ENCODE results near the gene FAM53B.

Gene FAM53B

GRCh38 chr10:124573726-124574455 lies 170.3 kb downstream of the FAM53B start:
- H3K27me3 ChIP-seq (replicated peaks; ENCODE audit: insufficient read depth, low read length) = no peaks in the 10 kb centered on the region
- no peaks in the 10 kb centered on the region for H3K9me3 ChIP-seq (replicated peaks; ENCODE audit: insufficient read depth, low read length)
- H3K9ac ChIP-seq (ENCODE audit: low read length) = no peak overlapping the region
- no peaks in the 10 kb centered on the region for H3F3A ChIP-seq (ENCODE audit: insufficient read depth, low read length)
- no peaks in the 10 kb centered on the region for H3K79me2 ChIP-seq (ENCODE audit: low read length)
- H2AFZ ChIP-seq (ENCODE audit: low read length) = no peak overlapping the region
- H3K4me2 ChIP-seq (ENCODE audit: low read depth, low read length) = no peak overlapping the region
- H3K36me3 ChIP-seq (replicated peaks; ENCODE audit: insufficient read depth, low read length) = no peaks in the 10 kb centered on the region
- no peaks in the 10 kb centered on the region for H3K4me1 ChIP-seq (ENCODE audit: low read length)
- no peak for DNase-seq
- H3K9me2 ChIP-seq (replicated peaks; ENCODE audit: insufficient read depth, low read length) = no peaks in the 10 kb centered on the region
- no peaks in the 10 kb centered on the region for H4K20me1 ChIP-seq (ENCODE audit: insufficient read depth, low read length)
- H3K4me3 ChIP-seq (ENCODE audit: low read length) = no peak overlapping the region
- H3K27ac ChIP-seq (ENCODE audit: low read length) = no peak overlapping the region
- TF ChIP-seq EZH2 (optimal IDR thresholded peaks at IDR 0.05; ENCODE audit: low read depth, low read length) (no peak), CTCF (IDR thresholded peaks at IDR 0.05; ENCODE audit: low read length) (no peak), EZH2phosphoT487 (IDR thresholded peaks at IDR 0.05; ENCODE audit: low read length) (no peak)

GRCh38 chr10:124572751-124573150 lies 171.4 kb downstream of the FAM53B start:
- no peaks in the 10 kb centered on the region for H3K79me2 ChIP-seq (ENCODE audit: low read length)
- H3K9me2 ChIP-seq (replicated peaks; ENCODE audit: insufficient read depth, low read length) = no peaks in the 10 kb centered on the region
- no peak overlapping the region for H3K4me3 ChIP-seq (ENCODE audit: low read length)
- no peak overlapping the region for H3K27ac ChIP-seq (ENCODE audit: low read length)
- H3K36me3 ChIP-seq (replicated peaks; ENCODE audit: insufficient read depth, low read length) = no peaks in the 10 kb centered on the region
- no peaks in the 10 kb centered on the region for H3F3A ChIP-seq (ENCODE audit: insufficient read depth, low read length)
- H2AFZ ChIP-seq (ENCODE audit: low read length) = no peak overlapping the region
- TF ChIP-seq EZH2 (optimal IDR thresholded peaks at IDR 0.05; ENCODE audit: low read depth, low read length) (no peak), EZH2phosphoT487 (IDR thresholded peaks at IDR 0.05; ENCODE audit: low read length) (no peak), CTCF (IDR thresholded peaks at IDR 0.05; ENCODE audit: low read length) (no peak)
- no peak overlapping the region for H3K9ac ChIP-seq (ENCODE audit: low read length)
- DNase-seq = no peak
- H3K9me3 ChIP-seq (replicated peaks; ENCODE audit: insufficient read depth, low read length) = no peaks in the 10 kb centered on the region
- no peaks in the 10 kb centered on the region for H4K20me1 ChIP-seq (ENCODE audit: insufficient read depth, low read length)
- no peaks in the 10 kb centered on the region for H3K4me1 ChIP-seq (ENCODE audit: low read length)
- no peak overlapping the region for H3K4me2 ChIP-seq (ENCODE audit: low read depth, low read length)
- no peaks in the 10 kb centered on the region for H3K27me3 ChIP-seq (replicated peaks; ENCODE audit: insufficient read depth, low read length)

- Histone ChIP-seq H3K4me3 (ENCODE audit: low read length) (no peak overlapping the region), H3K9ac (ENCODE audit: low read length) (no peak overlapping the region), H3K36me3 (replicated peaks; ENCODE audit: insufficient read depth, low read length) (no peaks in the 10 kb centered on the region), H3K9me3 (replicated peaks; ENCODE audit: insufficient read depth, low read length) (no peaks in the 10 kb centered on the region), H4K20me1 (ENCODE audit: insufficient read depth, low read length) (no peaks in the 10 kb centered on the region), H3K4me2 (ENCODE audit: low read depth, low read length) (no peak overlapping the region), H3K9me2 (replicated peaks; ENCODE audit: insufficient read depth, low read length) (no peaks in the 10 kb centered on the region), H3K79me2 (ENCODE audit: low read length) (no peaks in the 10 kb centered on the region), H3K4me1 (ENCODE audit: low read length) (no peaks in the 10 kb centered on the region), H3K27ac (ENCODE audit: low read length) (no peak overlapping the region), H3F3A (ENCODE audit: insufficient read depth, low read length) (no peaks in the 10 kb centered on the region), H3K27me3 (replicated peaks; ENCODE audit: insufficient read depth, low read length) (no peaks in the 10 kb centered on the region; the same call in 1 of the 2 replicates), H2AFZ (ENCODE audit: low read length) (no peak overlapping the region)
- TF ChIP-seq CTCF (IDR thresholded peaks at IDR 0.05; ENCODE audit: low read length) (no peak), EZH2 (optimal IDR thresholded peaks at IDR 0.05; ENCODE audit: low read depth, low read length) (no peak), EZH2phosphoT487 (IDR thresholded peaks at IDR 0.05; ENCODE audit: low read length) (no peak)
- DNase-seq = no peak
Measured at GRCh38 chr10:124570646-124571045, 173.5 kb downstream of the FAM53B start.

All from MM.1S (cell line).